Activated T-cell treated with anti-CD3 and anti-CD28 coated beads for 24 hours (primary cell): ENCODE measurements around the gene ARHGAP27.
"Not testable (repeated sequence)": the region's sequence is repeated elsewhere in the genome, so short reads cannot be mapped to it uniquely, and the experiment has no call there.

Source experiments
- DNase-seq: peaks from one replicate; pipeline ENCODE4 v3.0.0-alpha.2; 2020; ENCODE audit warnings: low read depth

ARHGAP27 gene

DNA sequence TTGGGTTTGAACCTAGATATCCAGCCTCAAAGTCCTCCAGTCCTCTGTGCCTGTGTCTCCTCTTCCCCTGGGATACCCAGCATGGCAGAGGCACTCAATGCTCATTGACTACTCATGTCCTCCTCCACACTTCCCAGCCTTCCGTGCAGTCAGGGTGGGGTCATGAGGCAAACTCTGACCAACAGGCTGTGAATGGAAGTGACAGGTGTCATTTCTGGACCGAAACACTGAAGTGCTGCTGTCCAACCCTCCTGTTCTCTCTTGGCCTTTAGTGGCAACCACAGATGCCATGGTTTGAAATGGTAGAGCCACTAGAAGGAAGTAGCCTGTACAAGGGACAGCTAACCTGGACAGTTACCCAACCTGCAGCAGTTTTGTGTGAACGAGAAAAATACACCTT is 69.2 kb downstream of the ARHGAP27 start:
- DNase-seq: no peak

DNA sequence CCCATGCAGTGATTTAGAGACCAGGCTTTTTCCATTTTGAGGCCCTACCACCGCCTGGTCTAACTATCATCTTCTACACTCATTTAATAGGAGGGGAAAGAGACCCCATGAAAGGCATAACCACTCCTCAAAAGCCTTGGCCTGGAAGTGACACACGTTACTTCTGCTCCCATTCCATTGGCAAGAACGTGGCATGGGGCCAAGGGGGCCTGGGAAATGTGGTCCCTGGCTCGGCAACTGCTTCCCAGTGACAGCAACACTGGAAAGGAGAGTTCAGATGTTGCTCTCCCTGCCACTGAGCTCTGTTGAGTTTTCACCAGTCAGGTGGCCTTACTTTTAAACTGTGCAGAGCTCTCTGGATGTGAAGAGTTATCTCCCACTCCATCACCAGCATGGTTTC is 70.7 kb downstream of the ARHGAP27 start:
- no peak for DNase-seq

DNA sequence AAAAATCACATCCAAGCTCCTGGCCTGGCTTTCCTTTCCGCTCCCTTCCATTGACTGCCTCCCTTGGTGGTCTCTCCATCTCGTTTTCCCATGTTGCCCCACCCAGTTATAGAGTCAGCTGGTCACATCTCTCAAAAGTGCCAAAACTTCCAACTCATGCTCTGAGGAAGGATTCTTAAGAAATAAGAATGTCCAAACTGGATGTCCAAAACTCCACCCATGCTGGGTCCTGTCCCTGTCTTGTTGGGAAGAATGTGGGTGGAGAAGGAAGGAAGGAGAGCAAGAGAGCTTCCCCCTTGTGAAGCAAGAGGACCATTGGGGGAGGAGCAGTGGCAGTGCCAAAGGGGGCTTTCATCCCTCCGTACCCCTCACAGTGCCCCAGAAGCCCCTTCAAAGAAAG is 71.2 kb downstream of the ARHGAP27 start:
- DNase-seq: no peak

DNA sequence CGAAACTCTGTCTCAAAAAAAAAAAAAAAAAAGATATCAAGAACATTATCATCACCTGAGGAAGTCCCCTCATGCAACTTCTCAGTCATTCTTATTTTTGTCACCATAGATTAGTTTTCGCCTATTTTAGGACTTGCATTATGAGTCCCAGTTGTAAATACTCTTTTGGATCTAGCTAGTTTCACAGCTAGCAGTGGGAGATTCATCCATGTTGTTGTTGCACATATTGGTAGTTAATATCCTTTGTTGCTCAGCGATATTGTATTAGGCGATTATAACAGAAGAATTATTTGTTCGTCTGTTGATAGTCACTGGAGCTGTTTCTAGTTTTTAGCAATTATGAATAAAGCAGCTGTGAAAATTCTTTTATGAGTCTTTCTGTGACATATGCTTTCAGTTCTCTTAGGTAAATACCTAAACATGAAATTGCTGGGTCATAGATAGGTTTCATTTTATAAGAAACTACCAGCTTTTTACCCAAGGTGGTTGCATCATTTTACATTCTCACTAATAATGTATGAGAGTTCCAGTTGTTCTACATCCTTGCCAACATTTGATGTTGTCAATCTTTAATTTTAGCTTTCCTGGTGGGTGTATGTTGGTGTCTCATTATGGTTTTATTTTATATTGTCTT is 75.2 kb downstream of the ARHGAP27 start:
- DNase-seq: no peak

DNA sequence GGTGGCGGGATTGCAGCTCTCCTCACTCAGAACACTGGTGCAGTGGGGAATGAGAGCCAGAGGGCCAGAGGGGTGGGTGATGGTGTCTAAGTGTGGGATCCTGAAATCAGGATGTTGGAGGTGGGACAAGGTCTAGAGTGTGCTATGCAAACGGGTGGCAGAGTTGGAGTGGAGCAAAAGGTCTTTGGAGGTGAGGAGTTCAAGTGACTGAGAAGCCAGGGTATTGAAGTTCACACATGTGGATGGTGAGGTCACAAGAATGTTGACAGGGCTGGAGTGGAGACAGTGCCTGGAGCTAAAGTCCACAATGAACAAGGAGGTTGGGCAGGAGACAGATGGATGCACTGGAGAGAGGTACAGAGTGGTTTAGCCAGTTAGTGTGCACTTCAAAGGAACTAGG is 77.6 kb downstream of the ARHGAP27 start:
- no peak for DNase-seq

DNA sequence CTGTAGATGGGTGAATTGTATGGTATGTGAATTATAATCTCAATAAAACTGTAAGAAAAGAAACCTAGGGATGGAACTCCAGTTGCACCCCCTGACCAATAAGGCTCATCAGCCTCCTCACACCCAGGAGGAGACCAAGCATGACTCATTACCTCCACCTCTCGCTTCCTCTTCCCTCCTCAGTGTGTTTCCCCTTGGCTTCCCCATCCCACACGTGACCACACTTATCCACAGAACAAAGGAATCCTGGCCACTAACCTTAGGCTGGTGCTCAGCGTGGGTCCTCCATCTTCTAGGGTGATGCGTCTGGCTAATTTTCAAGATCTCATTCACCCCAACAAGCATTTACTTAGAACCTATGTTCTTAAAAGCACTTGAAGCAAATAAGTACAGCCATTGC is 79.6 kb downstream of the ARHGAP27 start:
- peak; percentile 25 for DNase-seq

DNA sequence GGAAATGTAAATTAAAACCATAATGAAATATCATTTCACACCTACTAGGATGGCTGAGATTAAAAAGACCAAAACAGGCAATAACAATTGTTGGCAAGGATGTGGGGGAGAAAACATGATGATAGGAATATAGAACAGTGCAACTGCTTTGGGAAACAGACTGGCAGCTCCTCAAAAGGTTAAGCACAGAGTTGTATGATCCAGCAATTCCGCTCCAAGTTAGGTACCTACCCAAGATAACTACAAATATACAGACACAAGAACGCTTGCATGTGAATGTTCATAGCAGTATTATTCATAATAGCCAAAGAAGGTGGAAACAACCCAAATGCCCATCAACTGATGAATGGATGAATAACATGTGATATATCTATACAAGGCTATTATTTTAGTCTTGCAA is 80.8 kb downstream of the ARHGAP27 start:
- no peak for DNase-seq

DNA sequence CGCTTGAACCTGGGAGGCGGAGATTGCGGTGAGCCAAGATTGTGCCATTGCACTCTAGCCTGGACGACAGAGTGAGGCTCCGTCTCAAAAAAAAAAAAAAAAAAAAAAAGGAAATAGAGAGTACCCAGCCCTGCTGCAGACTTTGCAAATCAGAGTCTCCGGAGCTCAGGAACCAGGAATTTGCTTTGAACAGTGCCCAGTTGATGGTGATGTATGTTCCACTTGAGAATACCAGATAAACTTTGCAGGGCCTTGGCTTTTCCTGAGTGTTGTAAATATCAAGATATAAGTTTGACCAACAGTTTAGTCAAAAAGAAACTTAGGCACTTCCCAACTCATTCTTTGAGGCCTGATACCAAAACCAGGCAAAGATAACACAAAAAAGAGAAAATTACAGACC is 85.2 kb downstream of the ARHGAP27 start:
- DNase-seq: no peak

DNA sequence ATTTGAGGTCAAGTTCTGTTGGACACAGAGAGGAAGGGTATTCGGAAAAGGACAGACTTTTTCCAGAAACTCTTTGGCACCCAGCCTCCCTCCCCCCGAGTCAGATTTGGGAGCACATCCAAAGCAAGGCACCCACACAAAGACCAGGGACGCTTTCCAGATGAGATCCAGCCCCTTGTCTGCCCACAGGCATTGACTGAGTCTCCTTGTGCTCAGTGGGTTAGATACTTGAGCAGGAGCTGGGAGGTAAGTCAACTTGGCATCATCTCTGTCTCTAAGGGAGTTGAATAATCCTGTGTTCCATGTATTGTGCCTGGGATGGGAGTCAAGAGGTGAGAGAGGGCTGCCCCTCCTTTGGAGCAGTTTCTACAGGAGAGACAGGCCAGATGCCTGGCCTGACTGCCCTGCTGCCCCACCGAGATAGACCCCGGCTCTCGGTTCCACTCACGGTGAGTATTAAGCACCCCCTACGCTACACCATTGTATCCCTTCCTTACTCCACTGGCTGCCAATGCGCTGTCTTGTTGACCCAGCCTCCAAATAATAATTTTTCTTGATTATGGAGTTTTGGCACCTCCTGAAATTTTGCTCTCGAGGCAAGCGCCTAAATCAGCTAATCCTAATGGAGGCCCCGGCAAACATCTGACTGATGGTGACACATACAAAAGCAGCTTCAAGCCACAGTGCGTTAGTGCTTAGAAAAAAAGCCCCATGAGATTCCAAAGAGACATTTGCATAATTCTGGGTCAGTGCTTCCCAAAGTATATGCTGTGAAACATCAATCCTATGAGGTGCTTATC is 86.3 kb downstream of the ARHGAP27 start:
- DNase-seq: no peak

DNA sequence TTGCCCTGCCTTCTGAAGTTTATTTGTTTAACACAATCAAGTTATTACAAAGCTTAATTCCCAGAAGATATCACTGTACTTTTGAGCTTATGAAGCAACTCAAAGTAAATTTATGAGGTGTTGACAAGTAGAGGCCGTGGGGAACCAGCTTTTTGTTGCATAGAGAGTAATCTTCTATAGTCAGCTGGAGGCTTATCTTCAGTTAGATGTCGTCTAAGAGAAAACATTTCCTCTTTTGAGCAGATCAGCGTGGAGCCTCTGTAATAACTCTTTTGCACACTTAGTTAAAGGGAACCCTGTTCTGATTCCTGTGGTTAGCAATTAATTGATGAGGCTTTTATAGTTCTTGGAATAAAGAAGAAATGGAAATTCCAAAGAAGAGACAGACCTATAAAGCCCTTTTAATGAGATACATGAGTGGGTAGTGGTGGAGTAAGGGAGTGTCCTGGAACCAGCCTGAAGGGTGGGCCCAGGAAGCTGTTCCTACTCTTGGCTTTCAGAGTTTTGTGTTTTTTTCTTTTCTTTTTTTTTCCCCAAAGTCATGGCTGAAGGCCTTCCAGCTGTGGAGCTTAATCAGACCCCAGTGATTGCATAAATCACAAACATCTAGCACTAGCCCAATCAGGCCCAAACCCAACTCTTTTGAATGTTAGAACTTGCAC is 87.0 kb downstream of the ARHGAP27 start:
- DNase-seq: no peak

DNA sequence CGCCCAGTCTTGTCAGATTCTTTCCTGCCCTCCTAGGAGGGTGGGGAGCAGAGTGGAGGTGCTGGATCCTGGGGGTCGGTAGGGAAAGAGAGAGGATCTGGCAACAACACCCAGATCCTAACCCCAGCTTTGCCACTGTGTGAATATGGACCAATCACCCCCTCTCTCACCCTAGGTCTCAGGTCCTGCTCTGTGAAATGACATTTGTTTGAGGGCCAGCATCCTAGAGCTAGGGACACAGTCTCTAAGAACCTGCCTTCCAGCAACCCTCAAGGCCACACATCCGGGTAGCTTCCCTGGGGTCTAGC is 87.5 kb downstream of the ARHGAP27 start:
- DNase-seq: no peak

DNA sequence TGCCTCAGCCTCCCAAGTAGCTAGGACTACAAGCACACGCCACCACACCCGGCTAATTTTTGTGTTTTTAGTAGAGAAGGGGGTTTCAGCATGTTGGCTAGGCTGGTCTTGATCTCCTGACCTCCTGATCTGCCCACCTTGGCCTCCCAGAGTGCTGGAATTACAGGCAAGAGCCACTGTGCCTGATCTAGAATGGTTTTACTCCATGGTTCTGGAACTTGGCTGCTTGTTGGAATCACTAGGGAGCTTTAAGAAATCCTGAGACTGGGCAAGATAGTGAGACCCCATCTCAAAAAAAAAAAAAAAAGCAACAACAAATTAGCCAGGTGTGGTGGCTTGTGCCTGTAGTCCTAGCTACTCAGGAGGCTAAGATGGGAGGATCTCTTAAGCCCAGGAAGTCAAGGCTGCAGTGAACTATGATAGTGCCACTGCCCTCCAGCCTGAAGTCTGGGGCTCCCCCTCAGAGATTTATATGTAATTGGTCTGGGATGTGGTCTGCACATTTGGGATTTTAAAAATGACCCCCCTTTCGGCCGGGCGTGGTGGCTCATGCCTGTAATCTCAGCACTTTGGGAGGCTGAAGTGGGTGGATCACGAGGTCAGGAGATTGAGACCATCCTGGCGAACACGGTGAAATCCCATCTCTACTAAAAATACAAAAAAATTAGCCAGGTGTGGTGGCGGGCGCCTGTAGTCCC is 88.6 kb downstream of the ARHGAP27 start:
- not testable (repeated sequence) for DNase-seq
